ENCODE measurements around the gene SURF1.

DNA sequence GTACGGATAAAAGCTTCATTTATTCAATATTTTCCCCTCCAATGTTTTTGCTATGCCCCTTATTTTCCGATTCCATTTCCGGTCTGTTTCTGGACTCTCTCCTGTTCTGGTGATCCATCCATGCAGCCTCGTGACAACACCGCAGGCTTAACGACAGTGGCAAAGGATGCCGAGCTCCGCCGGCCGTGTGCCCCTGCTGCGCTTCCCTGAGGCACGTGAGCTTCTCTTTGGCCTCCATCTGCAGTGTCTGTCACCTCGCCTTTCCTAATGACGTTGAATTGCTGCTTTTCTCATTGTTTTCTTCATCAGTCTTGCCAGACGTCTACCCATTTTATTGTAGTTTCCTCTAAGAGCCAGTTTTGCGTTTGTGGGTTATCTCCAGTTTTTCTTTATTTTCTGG, 49.0 kb downstream of the SURF1 start:
- TF ChIP-seq, protein P1, sequence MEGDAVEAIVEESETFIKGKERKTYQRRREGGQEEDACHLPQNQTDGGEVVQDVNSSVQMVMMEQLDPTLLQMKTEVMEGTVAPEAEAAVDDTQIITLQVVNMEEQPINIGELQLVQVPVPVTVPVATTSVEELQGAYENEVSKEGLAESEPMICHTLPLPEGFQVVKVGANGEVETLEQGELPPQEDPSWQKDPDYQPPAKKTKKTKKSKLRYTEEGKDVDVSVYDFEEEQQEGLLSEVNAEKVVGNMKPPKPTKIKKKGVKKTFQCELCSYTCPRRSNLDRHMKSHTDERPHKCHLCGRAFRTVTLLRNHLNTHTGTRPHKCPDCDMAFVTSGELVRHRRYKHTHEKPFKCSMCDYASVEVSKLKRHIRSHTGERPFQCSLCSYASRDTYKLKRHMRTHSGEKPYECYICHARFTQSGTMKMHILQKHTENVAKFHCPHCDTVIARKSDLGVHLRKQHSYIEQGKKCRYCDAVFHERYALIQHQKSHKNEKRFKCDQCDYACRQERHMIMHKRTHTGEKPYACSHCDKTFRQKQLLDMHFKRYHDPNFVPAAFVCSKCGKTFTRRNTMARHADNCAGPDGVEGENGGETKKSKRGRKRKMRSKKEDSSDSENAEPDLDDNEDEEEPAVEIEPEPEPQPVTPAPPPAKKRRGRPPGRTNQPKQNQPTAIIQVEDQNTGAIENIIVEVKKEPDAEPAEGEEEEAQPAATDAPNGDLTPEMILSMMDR (IDR thresholded peaks at IDR 0.05; ENCODE audit: low read length), result no peak
- no peak for TF ChIP-seq EZH2 (IDR thresholded peaks at IDR 0.05; ENCODE audit: borderline replicate concordance, low read length)

All from OCI-LY1 (cell line).